T follicular helper cell (primary cell): ENCODE measurements around the gene SPATA24.
"Not testable (repeated sequence)": the region's sequence is repeated elsewhere in the genome, so short reads cannot be mapped to it uniquely, and the experiment has no call there.

ENCODE experiments used
- DNase-seq: peaks from one replicate; pipeline ENCODE4 v3.0.0-alpha.2; 2020; ENCODE audit warnings: low read depth
- total RNA-seq, 2 experiments: gene quantifications; one replicate each; lab custom pipeline; 2026; lab: John Stamatoyannopoulos, UW

The SPATA24 gene, protein sequence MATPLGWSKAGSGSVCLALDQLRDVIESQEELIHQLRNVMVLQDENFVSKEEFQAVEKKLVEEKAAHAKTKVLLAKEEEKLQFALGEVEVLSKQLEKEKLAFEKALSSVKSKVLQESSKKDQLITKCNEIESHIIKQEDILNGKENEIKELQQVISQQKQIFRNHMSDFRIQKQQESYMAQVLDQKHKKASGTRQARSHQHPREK
- 2.5 to 3.1 reads per million in 2 experiments for total RNA-seq

GRCh38 chr5:139403787-139404483 lies at the start of gene SPATA24:
Gene SPATA24 (minus strand): TSS chr5:139404089. CDS start chr5:139404060, 29 bp downstream.
- DNase-seq: peak; percentile 96

DNA sequence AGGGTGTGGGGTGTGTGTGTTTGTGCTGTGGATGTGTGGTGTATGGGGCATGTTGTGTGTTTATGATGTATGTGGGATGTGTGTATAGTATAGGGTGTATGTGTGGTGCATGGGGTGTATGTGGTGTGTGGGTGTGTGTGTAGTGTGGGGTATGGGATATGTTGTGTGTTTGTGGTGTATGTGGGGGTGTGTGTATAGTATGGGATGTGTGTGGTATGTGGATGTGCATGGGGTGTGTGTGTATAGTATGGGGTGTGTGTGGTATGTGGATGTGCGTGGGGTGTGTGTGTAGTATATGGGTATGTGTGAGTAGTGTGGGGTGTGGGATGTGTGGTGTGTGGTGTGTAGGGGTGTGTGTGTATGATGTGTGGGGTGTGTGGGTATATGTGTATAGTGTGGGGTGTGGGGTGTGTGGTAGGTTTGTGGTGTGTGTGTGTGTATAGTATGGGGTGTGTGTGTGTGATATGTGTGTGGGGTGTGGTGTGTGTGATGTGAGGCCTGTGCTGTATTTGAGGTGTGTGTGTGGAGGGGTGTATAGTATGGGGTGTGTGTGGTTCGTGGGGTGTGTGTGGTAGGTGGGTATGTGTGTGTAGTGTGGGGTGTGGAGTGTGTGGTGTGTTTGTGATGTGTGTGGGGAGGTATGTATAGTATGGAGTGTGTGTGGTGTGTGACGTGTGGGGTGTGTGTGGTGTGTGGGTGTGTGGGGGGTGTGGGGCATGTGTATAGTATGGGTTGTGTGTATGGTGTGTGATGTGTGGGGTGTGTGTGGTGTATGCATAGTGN lies 48.2 kb upstream of the SPATA24 start:
- DNase-seq: no peak

GRCh38 chr5:139451176-139451575 lies 47.3 kb upstream of the SPATA24 start:
- no peak for DNase-seq

GRCh38 chr5:139446956-139447779 lies 43.3 kb upstream of the SPATA24 start:
- DNase-seq: no peak

- no peak for DNase-seq
These were observed 41.7 kb upstream of the SPATA24 start for GRCh38 chr5:139445325-139446170.

DNA sequence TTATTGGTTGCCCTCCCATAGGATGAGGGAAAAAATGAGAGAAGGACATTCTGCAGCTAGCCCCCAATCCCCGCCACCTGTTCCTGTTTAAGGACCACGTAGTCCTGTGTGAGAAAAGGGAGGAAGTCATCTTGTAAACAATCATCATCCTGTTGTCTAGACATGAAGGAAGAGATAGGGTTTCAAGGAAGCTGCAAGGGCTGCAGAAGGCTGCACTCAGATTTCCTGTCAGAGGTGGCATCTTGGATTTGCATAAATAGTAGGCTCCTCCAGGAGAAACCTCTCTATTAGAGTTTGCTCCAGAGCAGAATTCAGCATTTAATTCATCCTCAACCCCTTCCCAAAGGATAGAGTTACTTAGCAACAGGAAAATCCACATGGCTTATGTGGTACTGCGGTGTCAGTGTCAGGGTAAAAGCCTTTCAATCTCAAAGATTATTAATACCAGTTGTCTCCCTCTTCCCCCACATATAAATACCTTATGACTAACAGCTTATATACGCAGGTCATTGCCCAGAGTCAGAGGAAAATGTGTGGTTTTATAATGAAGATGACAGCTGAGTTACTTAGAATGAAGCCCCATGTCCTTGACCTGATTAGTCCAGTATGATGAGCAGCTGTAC lies 40.1 kb upstream of the SPATA24 start:
- DNase-seq: peak; percentile 31

- DNase-seq: not testable (repeated sequence)
These were observed 36.5 kb upstream of the SPATA24 start for GRCh38 chr5:139440416-139440815.

- DNase-seq: peak; percentile 86
These were observed 35.4 kb upstream of the SPATA24 start, which contains the start of gene DNAJC18 for GRCh38 chr5:139439013-139439903. Gene DNAJC18 (minus strand): TSS chr5:139439525. CDS start chr5:139439445, 80 bp downstream.

DNA sequence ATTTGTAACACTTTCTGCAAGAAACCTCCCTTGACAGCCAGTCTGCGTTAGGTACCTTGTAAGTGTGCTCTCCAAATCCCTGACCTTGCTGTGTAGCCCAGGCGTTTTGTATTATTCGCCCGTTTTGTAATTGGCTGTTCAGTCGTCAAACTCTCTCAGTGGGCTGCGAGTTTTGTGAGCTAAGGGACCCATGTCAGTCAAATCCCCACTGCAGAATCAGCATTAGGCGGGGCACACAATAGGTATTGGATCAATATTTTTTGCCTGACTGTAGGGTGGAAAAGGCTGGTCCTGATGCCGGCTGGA lies 34.8 kb upstream of the SPATA24 start:
- no peak for DNase-seq

GRCh38 chr5:139435676-139436075 lies 31.8 kb upstream of the SPATA24 start:
- DNase-seq: no peak

DNA sequence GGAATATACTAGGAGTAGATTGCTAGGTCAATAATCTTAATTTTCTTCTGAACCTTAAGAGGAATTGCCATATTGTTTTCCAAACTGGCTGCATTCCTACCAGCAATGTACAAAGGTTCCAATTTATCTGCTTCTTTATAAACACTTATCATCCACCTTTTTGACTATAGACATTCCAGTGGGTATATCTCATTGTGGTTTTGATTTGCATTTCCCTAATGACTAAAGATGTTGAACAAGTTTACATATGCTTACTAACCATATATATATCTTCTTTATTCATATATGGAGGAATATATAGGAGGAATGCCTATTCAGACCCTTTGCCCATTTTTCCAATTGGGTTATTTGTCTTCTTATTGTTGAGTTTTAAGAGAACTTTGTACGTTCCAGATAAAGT lies 27.8 kb upstream of the SPATA24 start:
- no peak for DNase-seq

- DNase-seq: no peak
These were observed 26.1 kb upstream of the SPATA24 start for GRCh38 chr5:139430015-139430414.

GRCh38 chr5:139426203-139426885 lies 22.5 kb upstream of the SPATA24 start:
- DNase-seq: no peak

DNA sequence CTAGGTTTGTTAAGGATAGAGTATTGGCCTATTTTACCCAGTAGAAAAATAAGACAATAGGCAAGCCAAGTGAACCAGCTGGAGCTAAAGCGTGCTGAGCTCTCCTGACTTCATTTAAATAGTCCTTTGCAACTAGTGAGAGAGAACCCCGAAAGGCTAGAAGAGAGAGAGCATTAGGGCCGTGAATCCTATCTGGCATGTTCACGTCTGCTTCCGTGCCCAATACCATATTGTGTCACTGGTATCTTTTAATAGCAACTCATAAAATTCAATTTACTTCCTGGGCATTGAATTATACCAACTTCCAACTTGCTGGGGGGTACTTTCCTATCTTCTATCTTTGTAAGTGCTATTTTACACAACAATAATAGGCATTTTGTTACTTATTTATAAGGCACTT lies 21.6 kb upstream of the SPATA24 start:
- no peak for DNase-seq

DNA sequence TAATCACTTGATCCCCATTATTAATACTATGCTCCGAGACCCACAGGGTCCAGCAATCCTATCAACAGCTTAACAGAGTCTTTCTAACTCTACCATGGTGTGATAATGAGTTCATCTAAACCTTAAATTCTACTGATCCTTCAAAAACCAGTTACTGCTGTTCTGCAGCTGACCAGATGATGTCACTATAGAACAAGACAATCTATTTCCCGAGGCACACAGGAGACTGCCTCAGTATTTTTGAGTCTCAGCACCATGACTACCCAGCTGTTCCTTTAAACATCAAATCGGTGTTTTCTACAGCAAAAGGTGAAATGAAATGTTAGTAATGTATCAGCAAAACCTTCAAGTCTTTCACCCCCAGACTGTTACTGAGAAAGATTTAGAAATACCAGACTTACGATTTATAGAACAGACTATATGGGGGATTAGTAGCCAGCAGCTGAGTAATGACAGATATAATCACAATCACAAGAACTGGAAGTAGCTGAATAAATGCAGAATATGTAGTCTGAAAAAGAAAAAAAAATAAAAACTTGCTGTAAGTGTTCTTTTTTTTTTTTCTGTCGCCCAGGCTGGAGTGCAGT lies 18.5 kb upstream of the SPATA24 start:
- DNase-seq: peak; percentile 41

GRCh38 chr5:139419226-139420192 lies 15.6 kb upstream of the SPATA24 start:
- DNase-seq: no peak

- DNase-seq: no peak
These were observed 14.9 kb upstream of the SPATA24 start for GRCh38 chr5:139418793-139419192.
